ENCODE data around the gene MVK.

MVK gene

DNA sequence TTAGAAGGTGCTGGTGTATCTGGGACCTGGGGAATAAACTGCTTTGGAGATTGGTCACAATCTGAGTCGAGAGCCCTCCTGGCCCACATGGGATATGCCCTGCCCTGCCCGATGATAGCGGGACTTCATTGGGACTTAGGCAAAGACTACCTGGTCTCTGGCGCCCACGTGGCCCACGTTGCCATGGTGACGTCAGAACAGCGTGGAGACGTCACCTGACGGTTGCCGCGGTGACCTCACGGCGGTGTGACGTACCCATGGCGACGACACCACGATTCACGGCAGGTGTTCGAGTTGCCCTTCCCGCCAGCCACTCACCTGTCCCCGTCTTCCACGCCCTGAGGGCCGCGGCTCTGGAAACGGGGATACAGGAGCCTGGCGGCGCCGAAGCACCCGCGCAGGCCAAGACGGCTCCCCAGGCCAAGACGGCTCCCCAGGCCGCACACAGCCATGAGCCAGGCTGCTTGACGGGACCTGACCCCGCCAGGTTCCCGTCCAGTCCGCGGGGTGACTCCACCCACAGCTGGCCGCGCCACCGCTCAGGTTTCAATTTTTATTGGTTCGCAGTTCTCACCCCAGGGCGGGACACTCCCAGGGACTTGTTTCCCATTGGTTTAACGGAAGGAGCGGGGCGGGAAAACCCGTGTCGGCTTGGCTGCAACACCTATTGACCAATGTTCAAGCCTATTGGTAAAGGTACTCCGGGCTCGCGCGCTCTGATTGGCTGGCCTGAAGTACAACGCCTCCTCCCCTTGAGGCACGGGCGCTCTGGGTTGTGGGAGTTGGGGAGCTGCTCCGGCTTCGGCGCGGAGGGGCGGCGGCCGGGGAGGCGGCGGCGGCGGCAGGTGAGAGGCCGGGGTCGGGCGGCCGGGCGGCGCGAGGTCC, at the start of gene MVK, which contains the start of gene MMAB:
Gene MVK (plus strand): TSS at position 766 of the 885 bp plus-strand sequence. CDS start 1,029 bp downstream, outside the sequence.
Gene MMAB (minus strand): TSS at position 476 of the 885 bp plus-strand sequence. CDS start 24 bp downstream, at position 452.
- TF ChIP-seq, protein P1, sequence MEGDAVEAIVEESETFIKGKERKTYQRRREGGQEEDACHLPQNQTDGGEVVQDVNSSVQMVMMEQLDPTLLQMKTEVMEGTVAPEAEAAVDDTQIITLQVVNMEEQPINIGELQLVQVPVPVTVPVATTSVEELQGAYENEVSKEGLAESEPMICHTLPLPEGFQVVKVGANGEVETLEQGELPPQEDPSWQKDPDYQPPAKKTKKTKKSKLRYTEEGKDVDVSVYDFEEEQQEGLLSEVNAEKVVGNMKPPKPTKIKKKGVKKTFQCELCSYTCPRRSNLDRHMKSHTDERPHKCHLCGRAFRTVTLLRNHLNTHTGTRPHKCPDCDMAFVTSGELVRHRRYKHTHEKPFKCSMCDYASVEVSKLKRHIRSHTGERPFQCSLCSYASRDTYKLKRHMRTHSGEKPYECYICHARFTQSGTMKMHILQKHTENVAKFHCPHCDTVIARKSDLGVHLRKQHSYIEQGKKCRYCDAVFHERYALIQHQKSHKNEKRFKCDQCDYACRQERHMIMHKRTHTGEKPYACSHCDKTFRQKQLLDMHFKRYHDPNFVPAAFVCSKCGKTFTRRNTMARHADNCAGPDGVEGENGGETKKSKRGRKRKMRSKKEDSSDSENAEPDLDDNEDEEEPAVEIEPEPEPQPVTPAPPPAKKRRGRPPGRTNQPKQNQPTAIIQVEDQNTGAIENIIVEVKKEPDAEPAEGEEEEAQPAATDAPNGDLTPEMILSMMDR (IDR thresholded peaks at IDR 0.05; ENCODE audit: low read depth, low read length, missing control alignments) = no peak
- DNase-seq (ENCODE audit: low read depth) = peak; percentile 99
- H3K4me3 ChIP-seq (ENCODE audit: low read depth, low read length) = peak within 1 kb of the TSS; percentile 90

DNA sequence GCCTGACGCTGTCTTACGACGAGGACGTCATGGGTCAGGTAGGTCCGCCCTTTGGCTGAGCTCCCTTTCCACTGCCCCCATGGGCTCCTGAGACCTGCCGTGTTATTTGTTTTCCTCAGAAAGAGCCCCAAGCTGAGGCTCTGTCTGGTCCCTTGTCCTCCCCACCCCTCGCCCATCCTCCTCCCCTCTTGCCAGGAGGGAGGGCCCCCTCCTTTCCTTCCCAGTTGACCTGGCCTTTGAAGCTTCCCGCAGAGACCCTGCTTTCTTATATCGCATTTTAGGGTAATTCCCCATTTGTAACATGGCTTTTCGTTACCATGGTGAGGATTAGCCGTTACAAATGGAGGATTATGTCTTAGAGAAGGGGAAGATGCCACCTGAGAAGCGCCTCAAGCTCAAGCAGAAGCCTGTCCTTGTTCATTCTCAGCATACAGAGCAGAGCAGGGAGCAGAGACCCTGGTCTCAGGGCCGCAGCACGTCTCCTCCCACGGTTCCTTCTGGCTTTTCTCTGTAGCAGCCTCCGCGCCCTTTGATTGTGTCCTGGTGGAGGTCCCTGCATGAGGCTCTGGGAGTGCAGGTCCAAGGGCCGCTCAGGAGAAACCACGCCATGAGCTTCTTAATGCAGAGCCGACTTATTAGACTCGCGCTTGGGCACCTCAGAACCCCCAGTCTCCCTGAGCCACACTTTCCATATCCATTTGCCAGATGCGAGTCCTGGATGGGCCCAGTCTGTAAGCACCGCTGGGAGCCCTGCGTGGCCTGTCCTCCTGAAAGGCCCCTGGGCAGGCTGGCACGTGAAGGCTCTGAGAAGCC, 48.9 kb upstream of the MVK start:
- DNase-seq (ENCODE audit: low read depth) = no peak
- H3K4me3 ChIP-seq (ENCODE audit: low read depth, low read length) = no peak overlapping the region
- TF ChIP-seq, protein P1 (IDR thresholded peaks at IDR 0.05; ENCODE audit: low read depth, low read length, missing control alignments) = no peak

DNA sequence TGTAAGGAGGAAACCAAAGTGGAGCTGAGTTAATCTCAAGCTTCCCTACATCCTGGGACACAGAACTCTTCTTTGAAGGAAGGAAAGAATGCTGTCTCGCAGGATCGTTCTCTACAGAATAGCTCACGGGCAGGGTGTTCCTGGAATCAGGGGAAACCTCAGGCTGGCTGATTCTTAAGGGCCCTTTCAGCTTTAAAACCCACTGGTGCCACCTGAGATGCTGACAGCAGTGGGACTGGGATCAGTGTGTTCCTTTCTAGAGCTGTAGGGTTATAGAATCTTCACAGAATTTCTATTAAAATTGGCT, 48.4 kb upstream of the MVK start:
- TF ChIP-seq, protein P1 (IDR thresholded peaks at IDR 0.05; ENCODE audit: low read depth, low read length, missing control alignments) = no peak
- DNase-seq (ENCODE audit: low read depth) = no peak

DNA sequence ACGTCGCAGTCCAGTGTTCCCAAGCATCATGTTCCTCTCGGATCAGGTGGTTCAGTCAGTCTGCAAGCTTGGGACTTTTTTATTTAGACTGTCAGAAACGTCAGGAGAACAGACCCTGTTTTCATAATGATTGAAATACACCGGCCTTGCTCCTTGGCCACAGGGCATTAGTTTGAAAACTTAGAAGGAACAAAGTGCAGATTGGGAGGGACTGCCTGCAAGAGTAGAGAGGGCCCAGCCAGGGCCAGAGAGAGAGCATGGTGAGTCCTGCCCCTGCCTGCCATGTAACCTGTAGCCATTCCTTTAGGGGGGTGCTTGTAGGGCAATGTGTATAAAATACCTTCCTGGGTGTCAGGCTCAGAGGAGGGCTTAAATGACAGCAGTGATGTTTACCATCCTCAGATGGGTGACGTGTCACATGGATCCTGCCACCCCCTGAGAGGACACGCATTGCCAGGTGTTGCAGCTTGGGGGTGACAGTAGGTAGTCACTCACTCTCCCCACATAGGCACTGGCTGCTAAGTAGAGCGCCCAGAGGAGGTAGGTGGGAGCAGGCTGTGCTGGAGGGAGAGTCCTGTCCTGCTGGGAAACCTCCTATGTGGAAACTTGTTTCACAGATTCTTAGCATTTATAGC, 46.0 kb upstream of the MVK start:
- TF ChIP-seq, protein P1 (IDR thresholded peaks at IDR 0.05; ENCODE audit: low read depth, low read length, missing control alignments) = no peak
- no peak overlapping the region for H3K4me3 ChIP-seq (ENCODE audit: low read depth, low read length)
- no peak for DNase-seq (ENCODE audit: low read depth)

More for the DNA sequence above, 48.4 kb upstream of the MVK start:
- no peak overlapping the region for H3K4me3 ChIP-seq (ENCODE audit: low read depth, low read length)

DNA sequence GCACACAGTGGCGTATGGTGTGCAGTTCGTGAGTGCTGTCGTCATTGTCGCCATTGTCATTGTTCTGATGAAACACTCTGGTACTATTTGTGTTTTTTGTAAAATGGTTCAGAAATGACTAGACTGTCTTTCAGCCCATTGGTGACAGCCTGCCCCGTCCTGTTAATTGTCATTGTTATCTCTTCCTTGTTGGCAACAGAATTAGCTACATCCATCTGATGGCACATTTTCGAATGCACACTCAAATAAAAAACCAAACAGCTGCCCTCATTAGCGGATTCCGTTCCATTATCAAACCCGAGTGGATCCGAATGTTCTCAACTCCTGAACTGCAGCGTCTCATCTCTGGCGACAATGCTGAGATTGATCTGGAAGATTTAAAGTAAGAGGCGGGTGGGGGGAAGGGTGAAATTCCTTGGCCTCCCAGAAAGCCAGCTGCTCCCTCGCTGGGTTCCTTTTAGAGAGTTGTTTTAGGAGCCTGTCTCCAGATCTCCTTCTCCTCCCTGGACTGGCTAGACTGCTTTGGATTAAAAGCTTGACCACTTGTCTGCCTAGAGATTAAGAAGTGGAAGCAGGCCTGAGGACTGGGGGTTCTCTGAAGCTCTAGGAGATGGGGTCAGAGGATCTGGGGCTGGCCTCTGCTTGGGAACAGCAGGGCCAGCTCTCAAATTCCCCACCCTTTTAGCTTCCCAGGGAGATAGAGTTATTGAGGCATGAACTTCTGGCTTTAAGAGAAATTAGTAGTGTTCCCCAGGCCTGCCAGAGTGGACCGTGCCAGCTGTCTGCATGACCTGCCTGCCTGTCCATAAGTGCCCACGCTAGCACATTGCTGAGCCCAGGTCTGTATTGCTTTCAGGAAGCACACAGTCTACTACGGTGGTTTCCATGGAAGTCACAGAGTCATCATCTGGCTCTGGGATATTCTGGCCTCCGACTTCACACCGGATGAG, 43.6 kb upstream of the MVK start:
- no peak overlapping the region for H3K4me3 ChIP-seq (ENCODE audit: low read depth, low read length)
- TF ChIP-seq, protein P1 (IDR thresholded peaks at IDR 0.05; ENCODE audit: low read depth, low read length, missing control alignments) = no peak
- DNase-seq (ENCODE audit: low read depth) = no peak

DNA sequence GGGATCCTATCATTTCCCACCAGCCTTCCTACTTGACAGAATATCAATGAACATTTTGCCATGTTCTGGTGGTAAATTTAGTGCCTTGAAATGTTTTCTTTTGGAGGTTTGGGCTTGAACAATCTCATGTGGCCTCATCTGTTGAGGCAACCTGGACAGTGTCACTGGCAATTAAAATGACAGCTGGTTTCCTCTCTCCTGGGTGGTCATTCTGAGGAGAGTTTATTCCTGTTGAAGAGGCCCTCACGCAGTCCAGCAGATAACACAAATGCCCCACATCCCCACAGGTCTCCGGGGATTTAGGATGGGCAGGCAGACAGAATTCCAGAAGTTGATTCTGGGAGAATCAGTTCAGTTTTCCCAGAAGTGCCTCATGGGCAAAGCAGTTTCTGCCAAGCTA, 42.2 kb upstream of the MVK start:
- H3K4me3 ChIP-seq (ENCODE audit: low read depth, low read length) = no peak overlapping the region
- DNase-seq (ENCODE audit: low read depth) = no peak
- TF ChIP-seq, protein P1 (IDR thresholded peaks at IDR 0.05; ENCODE audit: low read depth, low read length, missing control alignments) = no peak
